NCI-H1092 treated with DMSO at 0.1 percent for 48 hours (cell line): ENCODE measurements around the gene CDIPT.
"Not testable (repeated sequence)": the region's sequence is repeated elsewhere in the genome, so short reads cannot be mapped to it uniquely, and the experiment has no call there.

Experiments used
- DNase-seq: peaks from one replicate; lab custom pipeline; 2025; lab: John Stamatoyannopoulos, UW

Gene CDIPT

DNA sequence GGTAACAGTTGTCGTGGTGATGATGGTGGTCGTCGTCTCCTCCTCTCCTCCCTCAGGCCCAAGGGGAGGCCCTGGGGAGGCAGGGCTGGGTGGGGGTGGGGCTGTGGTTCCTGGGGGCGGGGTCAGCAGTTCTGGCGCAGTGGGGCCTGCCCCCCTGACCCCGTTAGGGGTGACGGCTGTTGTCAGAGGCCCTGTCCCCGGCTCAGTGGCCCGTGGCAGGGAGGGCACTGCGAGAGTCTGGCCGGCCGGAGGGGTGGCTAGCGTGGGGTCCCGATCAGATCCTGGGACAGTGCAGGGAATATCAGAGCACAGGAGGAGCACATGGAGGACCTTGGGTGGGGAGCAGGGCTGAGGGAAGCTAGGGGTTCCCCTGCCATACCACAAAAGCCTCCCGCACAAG, 33.8 kb upstream of the CDIPT start:
- DNase-seq = no peak

DNA sequence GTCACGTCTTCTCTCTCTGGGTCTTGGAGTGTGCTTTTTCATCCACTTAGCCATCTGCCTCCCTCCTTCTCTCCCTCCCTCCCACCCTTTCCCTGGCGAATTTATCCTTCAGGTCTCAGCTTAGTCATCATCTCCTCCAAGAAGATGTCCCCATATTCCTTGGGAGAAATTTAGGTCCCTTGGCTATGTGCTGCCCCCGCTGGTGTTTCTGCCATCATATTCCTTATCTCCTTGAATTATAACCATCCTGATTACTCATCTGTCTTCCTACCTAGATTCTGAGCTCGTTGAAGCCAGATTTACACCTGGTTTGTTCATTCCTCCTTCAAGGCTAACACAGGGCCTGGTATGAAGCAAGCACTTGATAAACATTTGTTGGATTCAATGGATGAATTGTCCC, 31.3 kb upstream of the CDIPT start:
- no peak for DNase-seq

DNA sequence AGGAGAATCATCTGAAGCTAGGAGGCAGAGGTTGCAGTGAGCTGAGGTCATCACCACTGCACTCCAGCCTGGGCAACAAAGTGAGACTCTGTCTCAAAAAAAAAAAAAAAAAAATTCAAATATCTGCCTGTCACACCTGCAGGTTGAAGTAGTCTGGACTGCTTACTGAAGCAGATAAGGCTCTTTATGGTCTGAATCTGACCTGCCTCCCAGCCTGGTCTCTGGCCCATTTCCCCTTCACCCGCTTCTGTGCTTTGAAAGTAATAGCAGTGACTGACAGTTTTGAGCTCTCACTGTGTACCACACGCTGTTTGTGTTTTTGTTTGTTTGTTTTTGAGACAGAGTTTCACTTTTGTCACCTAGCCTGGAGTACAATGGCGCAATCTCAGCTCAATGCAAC, 30.5 kb upstream of the CDIPT start:
- no peak for DNase-seq

DNA sequence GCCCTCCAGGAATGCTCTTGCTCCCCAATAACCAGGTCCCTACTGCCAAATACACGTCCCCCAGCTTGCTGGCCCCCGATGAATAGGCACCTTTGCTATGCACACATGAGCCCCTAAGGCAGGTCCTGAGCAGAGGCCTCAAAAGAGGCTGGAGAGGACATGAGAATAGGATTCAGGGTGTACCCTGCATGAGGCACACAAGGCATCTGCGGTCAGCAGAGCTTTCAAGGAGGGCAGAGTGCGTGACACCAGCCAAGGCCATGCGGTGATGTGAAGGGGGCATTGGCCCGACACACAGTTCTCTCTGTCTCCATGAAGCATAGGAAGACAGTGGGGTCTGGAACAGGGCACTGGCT, 29.4 kb upstream of the CDIPT start:
- DNase-seq = no peak

DNA sequence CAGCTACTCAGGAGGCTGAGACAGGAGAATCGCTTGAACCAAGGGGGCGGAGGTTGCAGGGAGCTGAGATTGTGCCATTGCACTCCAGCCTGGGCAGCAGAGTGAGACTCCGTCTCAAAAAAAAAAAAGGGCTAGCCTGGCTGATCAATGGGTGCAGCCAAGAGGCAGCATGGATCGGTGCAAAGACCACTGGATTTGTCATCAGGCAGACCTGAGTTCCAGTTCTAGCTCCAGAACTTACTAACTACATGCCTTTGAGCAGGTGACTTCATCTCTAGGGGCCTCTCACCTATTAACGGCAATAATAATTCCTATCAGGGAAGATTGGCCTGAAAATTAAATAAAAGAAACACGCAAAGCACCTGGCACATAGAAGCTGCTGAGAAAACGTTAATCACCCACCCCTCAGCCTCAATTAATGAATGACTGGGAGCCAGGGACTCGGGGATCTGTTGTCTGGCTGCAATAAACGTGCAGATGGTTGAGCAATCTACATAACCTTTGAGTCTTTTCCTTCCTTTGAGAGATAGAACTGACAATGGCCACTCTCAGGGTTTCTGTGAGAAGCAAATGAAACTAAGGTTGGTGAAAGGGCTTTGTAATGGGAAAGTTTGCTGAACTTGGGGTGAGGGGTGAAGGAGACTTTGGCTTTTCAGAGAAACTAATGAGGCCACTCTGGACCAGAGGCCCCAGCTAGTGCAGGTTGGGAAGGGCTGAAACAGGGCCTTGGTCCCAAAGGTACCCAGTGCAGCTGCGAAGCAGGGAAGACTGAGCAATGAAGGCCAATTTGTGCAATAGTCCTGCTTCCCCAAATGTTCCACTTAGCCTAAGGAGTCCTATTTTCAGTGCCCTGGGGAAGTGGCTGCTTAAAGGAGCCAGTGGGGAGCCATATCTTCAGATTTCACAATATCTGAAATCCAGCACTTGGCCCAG, 28.8 kb upstream of the CDIPT start:
- DNase-seq = no peak

DNA sequence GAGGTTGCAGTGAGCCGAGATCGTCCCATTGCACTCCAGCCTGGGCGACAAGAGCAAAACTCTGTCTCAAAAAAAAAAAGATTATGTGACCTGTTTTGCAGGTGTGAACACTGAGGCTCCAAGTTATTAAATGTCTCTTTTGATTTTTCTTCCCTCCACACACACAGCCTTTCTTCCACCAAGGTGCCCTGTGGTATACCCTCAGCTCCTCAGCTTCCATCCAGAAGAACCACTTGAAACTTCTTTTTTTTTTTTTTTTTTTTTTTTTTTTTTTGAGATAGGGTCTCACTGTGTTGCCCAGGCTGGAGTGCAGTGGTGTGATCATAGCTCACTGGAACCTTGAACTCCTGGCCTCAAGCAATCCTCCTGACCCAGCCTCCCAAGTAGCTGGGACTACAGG, 26.3 kb upstream of the CDIPT start:
- not testable (repeated sequence) for DNase-seq

- no peak for DNase-seq
These were observed 21.0 kb upstream of the CDIPT start for GRCh38 chr16:29883987-29884386.

- DNase-seq = no peak
These were observed 18.0 kb upstream of the CDIPT start for GRCh38 chr16:29881050-29881449.

DNA sequence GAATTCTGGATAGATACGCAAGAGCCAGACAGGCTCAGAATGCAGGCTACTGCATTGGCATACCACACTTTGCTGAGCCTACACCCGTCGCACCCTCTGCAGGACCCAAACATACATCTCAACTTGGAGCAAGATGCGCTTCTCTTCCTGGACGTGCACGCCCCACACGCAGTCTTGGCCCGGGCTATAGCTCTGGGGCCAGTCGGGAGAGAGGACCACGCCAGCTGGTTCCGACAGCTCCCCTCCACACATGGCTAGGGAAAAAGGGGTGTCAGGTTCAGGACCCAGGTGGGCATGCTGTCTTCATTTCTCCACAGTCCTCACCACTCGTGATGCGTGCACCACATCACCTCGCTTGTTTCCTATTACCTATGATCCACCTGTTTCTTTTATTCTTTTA, 15.1 kb upstream of the CDIPT start:
- DNase-seq = no peak

DNA sequence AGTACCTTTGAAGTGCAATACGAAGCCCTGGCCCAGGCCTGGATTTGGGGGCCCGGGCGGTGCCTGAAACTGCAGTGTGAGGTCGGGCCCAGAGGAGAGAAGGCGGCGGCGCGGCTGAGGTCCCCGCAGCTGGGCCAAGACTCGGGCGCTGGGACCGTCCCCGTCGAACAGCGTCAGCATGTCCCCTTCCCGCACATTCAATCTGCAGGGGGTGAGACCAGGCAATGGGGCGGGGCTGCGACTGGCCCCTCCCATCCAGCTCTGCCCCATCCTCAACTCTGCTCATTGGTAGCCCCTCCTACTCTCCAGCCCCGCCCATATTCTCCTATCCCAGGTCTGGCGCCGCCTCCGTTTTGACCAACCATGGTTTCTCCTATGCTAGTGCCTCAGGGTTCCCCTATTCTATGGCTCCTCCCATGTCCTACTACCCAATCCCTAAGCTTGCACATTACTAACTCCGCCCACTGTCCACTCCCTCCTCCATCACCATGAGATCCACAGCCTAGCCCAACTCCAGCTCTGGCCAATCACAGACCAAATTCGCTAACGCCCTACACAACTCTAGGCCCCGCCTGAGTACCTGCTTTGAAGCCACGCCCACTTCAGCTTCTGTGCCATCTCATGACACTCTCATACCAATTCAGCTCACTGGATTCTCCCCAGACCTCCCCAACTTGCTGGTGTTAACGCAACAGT, 14.4 kb upstream of the CDIPT start:
- no peak for DNase-seq

DNA sequence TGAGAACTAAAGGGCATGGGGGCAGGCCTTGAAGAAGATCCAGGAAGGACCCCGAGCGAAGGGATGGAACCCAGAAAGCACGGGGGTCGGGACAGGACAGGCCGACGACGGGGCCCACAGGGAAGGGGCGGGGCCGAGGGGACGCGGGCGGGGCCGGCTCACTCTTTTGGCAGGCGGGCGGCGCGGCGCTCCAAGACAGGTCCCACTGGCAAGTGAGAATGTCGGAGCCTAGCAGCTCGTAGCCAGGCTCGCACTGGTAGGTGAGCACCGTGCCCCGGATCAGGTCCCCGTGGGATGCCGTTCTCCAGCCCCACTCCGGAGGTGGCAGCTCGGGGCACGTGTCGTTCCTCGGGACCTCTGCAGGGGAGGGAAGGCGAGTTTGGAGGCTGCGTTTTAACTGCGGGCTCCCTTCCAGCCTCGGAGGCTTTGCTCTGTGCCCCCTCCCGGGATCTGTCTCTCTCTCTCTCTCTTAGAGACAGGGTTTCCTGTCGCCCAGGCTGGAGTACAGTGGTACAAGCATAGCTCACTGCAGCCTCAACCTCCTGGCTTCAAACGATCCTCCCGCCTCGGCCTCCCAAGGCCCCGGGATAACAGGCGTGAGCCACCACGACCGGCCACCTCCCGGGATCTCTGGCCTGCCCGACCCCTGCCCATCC, 13.7 kb upstream of the CDIPT start:
- DNase-seq = no peak

DNA sequence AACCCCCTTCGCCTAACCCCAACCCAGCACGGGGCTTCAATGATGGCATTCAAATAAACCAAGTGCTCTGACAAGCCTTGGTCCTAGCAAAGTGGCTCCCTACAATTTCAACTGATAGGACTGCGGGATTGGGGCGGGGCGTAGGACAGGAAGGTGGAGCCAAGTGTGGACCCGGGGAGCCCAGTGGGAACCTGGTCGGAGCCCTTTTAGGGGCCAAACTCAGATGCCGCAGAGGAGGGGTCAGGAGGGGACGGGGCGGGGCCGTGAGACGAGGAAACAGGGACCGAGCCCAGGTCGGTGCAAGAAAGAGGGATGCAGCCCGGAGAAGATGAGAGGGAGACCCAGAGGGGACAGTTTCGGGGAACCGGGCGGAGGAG, 13.2 kb upstream of the CDIPT start:
- no peak for DNase-seq

- no peak for DNase-seq
These were observed 12.2 kb upstream of the CDIPT start for GRCh38 chr16:29875206-29875605.

DNA sequence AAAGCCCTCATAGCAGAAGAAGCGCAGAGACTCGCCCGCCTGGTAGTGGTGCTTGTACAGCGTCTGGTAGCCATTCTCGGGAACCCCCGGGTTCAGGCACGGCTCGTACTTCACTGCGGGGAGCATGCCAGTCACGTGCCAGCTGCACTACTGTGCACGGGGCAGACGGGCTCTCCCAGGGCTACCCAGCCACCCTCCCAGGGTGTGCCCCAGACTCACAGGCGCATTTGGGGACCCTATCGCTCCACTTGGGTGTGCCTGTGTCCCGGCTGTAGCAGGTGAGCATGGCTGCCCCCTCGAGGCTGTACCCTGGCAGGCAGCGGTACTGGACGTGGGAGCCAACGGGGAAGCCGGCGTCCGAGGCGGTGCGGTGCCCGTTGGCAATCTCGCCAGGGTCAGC, 10.3 kb upstream of the CDIPT start:
- no peak for DNase-seq

DNA sequence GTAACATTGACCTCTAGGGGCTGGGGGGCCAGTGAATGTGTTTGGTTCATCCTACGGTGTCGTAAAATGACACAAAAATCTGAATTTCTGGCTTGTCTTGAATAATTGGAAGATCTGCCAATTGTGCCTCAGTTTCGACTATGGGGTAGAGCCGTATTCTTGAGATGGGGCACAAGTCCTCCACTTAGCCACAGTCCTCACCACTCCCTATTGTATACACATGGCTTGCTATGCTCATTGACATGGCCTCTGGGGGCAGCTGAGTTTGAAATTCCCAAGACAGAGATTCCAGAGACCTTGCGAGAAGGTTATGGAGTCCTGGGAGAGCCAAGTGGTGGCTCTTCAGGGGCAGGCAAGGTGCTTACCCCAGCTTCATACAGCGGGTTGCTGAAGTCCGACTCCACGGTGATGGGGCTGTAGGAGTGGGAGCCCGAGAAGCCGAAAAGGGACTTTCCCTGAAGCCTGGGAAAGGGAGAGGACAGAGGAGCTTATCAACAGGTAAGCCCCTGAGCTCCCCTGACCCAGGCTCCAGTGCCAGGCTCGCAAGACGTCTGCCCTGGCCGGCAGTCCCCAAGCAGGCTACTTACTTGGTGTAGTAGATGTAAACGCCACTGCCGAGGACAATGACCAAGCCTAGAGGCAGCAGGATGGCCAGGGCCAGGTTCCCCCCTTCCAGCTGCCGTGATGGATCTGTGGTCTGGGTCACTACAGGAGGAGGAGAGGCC, 9.0 kb upstream of the CDIPT start:
- DNase-seq = no peak

DNA sequence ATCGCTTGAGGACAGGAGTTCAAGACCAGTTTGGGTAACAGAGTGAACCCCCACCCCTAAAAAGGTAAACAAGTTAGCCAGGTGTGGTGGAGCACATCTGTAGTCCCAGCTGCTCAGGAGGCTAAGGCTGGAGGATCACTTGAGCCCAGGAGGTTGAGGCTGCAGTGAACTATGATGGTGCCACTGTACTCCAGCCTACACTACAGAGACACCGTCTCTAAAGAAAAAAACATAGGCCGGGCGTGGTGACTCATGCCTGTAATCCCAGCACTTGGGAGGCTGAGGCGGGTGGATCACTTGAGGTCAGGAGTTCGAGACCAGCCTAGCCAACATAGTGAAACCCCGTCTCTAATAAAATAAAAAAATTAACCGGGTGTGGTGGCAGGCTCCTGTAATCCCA, 6.0 kb upstream of the CDIPT start:
- DNase-seq = not testable (repeated sequence)

DNA sequence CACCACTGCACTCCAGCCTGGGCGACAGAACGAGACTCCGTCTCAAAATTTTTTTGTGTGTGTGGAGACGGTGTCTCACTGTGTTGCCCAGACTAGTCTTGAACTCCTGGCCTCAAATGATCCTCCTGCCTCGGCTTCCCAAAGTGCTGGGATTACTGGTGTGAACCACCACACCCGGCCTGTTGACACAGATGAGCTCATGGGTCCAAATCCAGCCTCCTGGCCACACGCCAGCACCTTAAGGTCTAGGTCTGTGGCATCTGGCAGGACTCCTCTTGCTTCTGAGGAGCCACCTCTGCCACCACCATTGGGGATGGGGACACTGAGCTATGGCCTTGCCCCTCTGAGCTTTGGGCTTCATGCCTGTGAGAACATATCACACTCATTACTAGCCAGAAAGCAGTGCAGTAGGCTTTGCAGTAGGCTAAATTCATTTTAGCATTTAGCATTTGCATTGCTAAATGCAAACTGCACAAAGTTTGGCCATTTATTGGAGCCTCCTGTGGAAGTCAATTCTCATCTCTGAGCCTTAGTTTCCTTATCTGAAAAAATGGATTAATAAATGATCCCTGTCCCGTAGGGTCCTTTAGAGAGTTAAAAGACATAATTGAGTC, 5.5 kb upstream of the CDIPT start:
- DNase-seq = no peak

DNA sequence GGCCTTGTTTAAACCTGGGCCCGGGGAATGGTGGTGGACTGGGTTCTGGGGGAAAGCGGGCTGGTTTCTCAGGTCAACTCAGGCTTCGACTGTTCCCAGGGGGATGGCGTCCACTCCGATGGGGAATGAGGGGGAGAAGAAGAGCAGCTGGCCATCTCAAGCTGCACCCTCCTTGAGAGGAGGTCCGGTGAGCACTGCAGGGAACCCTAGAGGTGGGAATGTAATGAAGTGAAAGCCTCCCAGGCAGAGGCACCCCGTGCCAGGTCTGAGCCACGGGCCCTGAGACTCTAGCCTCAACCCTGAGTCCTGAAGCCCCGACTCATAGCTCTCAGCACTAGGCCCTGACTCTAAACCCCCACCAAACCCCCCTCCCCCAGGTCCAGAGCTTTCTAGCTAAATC, 1.2 kb upstream of the CDIPT start:
- no peak for DNase-seq

DNA sequence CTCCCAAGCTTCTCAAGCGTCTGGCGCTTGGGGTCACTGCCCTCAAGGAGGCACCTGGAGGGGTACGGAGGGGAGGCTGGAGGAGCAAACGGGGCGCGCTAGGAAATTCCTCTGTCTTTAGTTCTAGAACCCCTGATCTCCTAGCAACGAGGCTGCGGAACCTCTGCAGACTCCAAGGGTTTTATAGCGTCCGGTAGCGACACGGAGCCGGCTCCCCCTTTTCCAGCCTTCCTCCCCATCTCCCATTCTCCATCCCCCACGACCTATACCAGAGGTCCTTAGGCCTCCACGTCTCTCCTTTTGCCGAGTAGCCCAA, 601 bp upstream of the CDIPT start:
- no peak for DNase-seq

- DNase-seq = peak; percentile 21
These were observed 593 bp downstream of the CDIPT start for GRCh38 chr16:29862383-29862883.

- DNase-seq = no peak
These were observed 2.8 kb downstream of the CDIPT start for GRCh38 chr16:29860218-29860617.

- DNase-seq = no peak
These were observed 4.1 kb downstream of the CDIPT start for GRCh38 chr16:29858974-29859373.
